ENCODE data around the gene ST8SIA4. TPM values are rescaled to one million over a fixed set of nuclear protein-coding genes. Genes with fewer than 3 reads are reported as not detected.

ST8SIA4 gene
- total RNA-seq, 1 experiment from 2014 or later: not detected

- ATAC-seq: no peak
- CTCF ChIA-PET: no interaction called here
Measured at GRCh38 chr5:100758780-100759179, 144.3 kb downstream of the ST8SIA4 start.

GRCh38 chr5:100758306-100758705 is 144.8 kb downstream of the ST8SIA4 start:
- no peak overlapping the region for H3K9ac ChIP-seq (ENCODE audit: low read length)
- BruUV-seq (replicated peaks): no TSS peak
- DNase-seq (ENCODE audit: low read depth, low spot score) (no peak), ATAC-seq (no peak)
- CTCF ChIA-PET: no interaction called here
- RAD21 ChIA-PET (ENCODE audit: low non-redundant PET in 1 of 2, low total read pairs in 2 of 2, uncharacterized antibody in 2 of 2, unreplicated experiment in 2 of 2): no interaction called here
- no peak overlapping the region for H3K4me3 ChIP-seq (replicated peaks in 1 of 2; ENCODE audit: low read depth in 1 of 2, low read length in 2 of 2)
- POLR2A ChIA-PET: no interaction called here
- H3K79me2 ChIP-seq (ENCODE audit: insufficient read depth, low read length): no peaks in the 10 kb centered on the region
- no peak overlapping the region for H3K4me2 ChIP-seq (ENCODE audit: low read length)
- H3K27ac ChIP-seq (ENCODE audit: low read depth, low read length): no peak overlapping the region
- no peaks in the 10 kb centered on the region for H3K36me3 ChIP-seq (ENCODE audit: control insufficient read depth in 1 of 2, insufficient read depth in 2 of 2, low read length in 2 of 2)
- H3K9me2 ChIP-seq (ENCODE audit: insufficient read depth): no peaks in the 10 kb centered on the region
- intact Hi-C loops (cut with micrococcal nuclease): no loop called here
- H4K20me1 ChIP-seq (ENCODE audit: insufficient read depth): no peaks in the 10 kb centered on the region
- H3K4me1 ChIP-seq (ENCODE audit: control insufficient read depth in 1 of 2, insufficient read depth in 2 of 2, low read length in 2 of 2): no peaks in the 10 kb centered on the region
- no peaks in the 10 kb centered on the region for H3K27me3 ChIP-seq (ENCODE audit: insufficient read depth, low read length)
- no peaks in the 10 kb centered on the region for H3K9me3 ChIP-seq (ENCODE audit: control insufficient read depth in 1 of 2, insufficient read depth in 1 of 2, low read depth in 1 of 2, low read length in 2 of 2)
- no peak overlapping the region for H2AFZ ChIP-seq (ENCODE audit: low read depth, low read length, poor library complexity, severe bottlenecking)
- TF ChIP-seq POLR2AphosphoS5 (IDR thresholded peaks at IDR 0.05; ENCODE audit: low read depth, low read length): no peak
- no peak for TF ChIP-seq SIN3A (IDR thresholded peaks at IDR 0.05; ENCODE audit: low read depth)
- no peak for TF ChIP-seq REST (IDR thresholded peaks at IDR 0.05; ENCODE audit: low read depth)
- TF ChIP-seq EZH2 (IDR thresholded peaks at IDR 0.05): no peak
- no peak for TF ChIP-seq JUND (IDR thresholded peaks at IDR 0.05)
- no peak for TF ChIP-seq MAX (IDR thresholded peaks at IDR 0.05)
- no peak for TF ChIP-seq CEBPB (IDR thresholded peaks at IDR 0.05; ENCODE audit: low read depth)
- TF ChIP-seq SRF (IDR thresholded peaks at IDR 0.05; ENCODE audit: low read depth): no peak
- TF ChIP-seq YY1 (IDR thresholded peaks at IDR 0.05; ENCODE audit: extremely low read depth, insufficient replicate concordance, low read depth, low read length): no peak
- TF ChIP-seq RAD21 (IDR thresholded peaks at IDR 0.05; ENCODE audit: low read depth): no peak
- TF ChIP-seq ZNF274 (IDR thresholded peaks at IDR 0.05; ENCODE audit: low read depth, low read length): no peak
- TF ChIP-seq ZFX (IDR thresholded peaks at IDR 0.05): no peak
- no peak for TF ChIP-seq SP1 (IDR thresholded peaks at IDR 0.05; ENCODE audit: low read depth)
- TF ChIP-seq EZH2phosphoT487 (IDR thresholded peaks at IDR 0.05; ENCODE audit: borderline replicate concordance): no peak
- TF ChIP-seq ELF1 (IDR thresholded peaks at IDR 0.05; ENCODE audit: borderline replicate concordance, low read depth): no peak

More at GRCh38 chr5:100758780-100759179, 144.3 kb downstream of the ST8SIA4 start:
- Histone ChIP-seq H3K4me1 (ENCODE audit: control insufficient read depth in 1 of 2, insufficient read depth in 2 of 2, low read length in 2 of 2) (no peaks in the 10 kb centered on the region), H3K4me3 (replicated peaks in 1 of 2; ENCODE audit: low read depth in 1 of 2, low read length in 2 of 2) (no peak overlapping the region), H3K27me3 (ENCODE audit: insufficient read depth, low read length) (no peaks in the 10 kb centered on the region), H3K9ac (ENCODE audit: low read length) (no peak overlapping the region), H3K36me3 (ENCODE audit: control insufficient read depth in 1 of 2, insufficient read depth in 2 of 2, low read length in 2 of 2) (no peaks in the 10 kb centered on the region), H4K20me1 (ENCODE audit: insufficient read depth) (no peaks in the 10 kb centered on the region), H3K9me2 (ENCODE audit: insufficient read depth) (no peaks in the 10 kb centered on the region), H3K27ac (ENCODE audit: low read depth, low read length) (no peak overlapping the region), H3K4me2 (ENCODE audit: low read length) (no peak overlapping the region), H2AFZ (ENCODE audit: low read depth, low read length, poor library complexity, severe bottlenecking) (no peak overlapping the region), H3K9me3 (ENCODE audit: control insufficient read depth in 1 of 2, insufficient read depth in 1 of 2, low read depth in 1 of 2, low read length in 2 of 2) (no peaks in the 10 kb centered on the region), H3K79me2 (ENCODE audit: insufficient read depth, low read length) (no peaks in the 10 kb centered on the region)
- no TSS peak for BruUV-seq (replicated peaks)
- intact Hi-C loops (cut with micrococcal nuclease): no loop called here
- ChIA-PET POLR2A (no interaction called here), RAD21 (ENCODE audit: low non-redundant PET in 1 of 2, low total read pairs in 2 of 2, uncharacterized antibody in 2 of 2, unreplicated experiment in 2 of 2) (no interaction called here)
- DNase-seq (ENCODE audit: low read depth, low spot score): no peak
- TF ChIP-seq CEBPB (IDR thresholded peaks at IDR 0.05; ENCODE audit: low read depth) (no peak), ZFX (IDR thresholded peaks at IDR 0.05) (no peak), EZH2 (IDR thresholded peaks at IDR 0.05) (no peak), ATF3 (IDR thresholded peaks at IDR 0.05) (no peak)
